ENCODE data around the gene IL17REL.

DNA sequence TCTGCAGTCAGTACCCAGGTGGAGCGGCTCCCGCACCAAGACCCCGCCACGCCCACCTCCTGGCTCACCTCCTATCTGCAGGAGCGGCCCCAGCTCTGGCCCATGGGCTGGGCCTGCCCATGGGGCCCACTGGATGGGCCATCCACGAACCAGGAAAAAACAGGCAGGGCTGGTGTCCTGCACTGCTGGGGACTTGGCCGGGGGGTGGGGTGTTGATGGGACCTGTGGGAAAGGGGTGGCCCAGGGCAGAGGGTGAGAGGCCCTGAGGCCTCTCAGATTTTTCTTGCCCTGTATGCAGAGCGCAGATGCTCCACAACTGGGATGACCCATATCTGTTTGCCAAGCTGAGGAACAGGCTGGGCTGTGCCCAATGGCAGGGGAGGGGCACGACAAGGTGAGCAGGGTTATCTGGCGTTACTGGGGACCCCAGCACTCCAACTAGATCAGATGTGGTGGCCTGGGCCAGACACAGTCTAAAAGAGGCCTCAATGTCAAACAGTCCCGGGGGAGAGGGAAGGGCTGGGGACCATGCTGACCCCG lies 54.7 kb downstream of the IL17REL start:
- TF ChIP-seq, protein P1, sequence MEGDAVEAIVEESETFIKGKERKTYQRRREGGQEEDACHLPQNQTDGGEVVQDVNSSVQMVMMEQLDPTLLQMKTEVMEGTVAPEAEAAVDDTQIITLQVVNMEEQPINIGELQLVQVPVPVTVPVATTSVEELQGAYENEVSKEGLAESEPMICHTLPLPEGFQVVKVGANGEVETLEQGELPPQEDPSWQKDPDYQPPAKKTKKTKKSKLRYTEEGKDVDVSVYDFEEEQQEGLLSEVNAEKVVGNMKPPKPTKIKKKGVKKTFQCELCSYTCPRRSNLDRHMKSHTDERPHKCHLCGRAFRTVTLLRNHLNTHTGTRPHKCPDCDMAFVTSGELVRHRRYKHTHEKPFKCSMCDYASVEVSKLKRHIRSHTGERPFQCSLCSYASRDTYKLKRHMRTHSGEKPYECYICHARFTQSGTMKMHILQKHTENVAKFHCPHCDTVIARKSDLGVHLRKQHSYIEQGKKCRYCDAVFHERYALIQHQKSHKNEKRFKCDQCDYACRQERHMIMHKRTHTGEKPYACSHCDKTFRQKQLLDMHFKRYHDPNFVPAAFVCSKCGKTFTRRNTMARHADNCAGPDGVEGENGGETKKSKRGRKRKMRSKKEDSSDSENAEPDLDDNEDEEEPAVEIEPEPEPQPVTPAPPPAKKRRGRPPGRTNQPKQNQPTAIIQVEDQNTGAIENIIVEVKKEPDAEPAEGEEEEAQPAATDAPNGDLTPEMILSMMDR (IDR thresholded peaks at IDR 0.05 in 4 of 5, conservative IDR thresholded peaks at IDR 0.05 in 1 of 5), result no peak
- TF ChIP-seq POLR2A (IDR thresholded peaks at IDR 0.05), result no peak
